AG20443 (cell line): Measurements from ENCODE around the gene SUSD3.
"Not testable (repeated sequence)": the region's sequence is repeated elsewhere in the genome, so short reads cannot be mapped to it uniquely, and the experiment has no call there.

ENCODE experiments used
- DNase-seq: peaks from one replicate; pipeline ENCODE4 v3.0.0; 2012; ENCODE audit warnings: low spot score, mixed read lengths

The SUSD3 gene

GRCh38 chr9:93111001-93111370, 52.5 kb downstream of the SUSD3 start:
- DNase-seq: no peak

GRCh38 chr9:93111371-93112115, 53.0 kb downstream of the SUSD3 start:
- no peak for DNase-seq

GRCh38 chr9:93112116-93112863, 53.8 kb downstream of the SUSD3 start:
- DNase-seq: no peak

- no peak for DNase-seq
These were observed 54.4 kb downstream of the SUSD3 start for GRCh38 chr9:93112864-93113389.

GRCh38 chr9:93114169-93114983, 55.9 kb downstream of the SUSD3 start:
- DNase-seq: no peak

GRCh38 chr9:93114984-93115335, 56.5 kb downstream of the SUSD3 start:
- no peak for DNase-seq

GRCh38 chr9:93115486-93116071, 57.1 kb downstream of the SUSD3 start:
- no peak for DNase-seq

GRCh38 chr9:93116072-93116961, 57.8 kb downstream of the SUSD3 start:
- peak; percentile 77 for DNase-seq

- DNase-seq: not testable (repeated sequence)
These were observed 59.0 kb downstream of the SUSD3 start for GRCh38 chr9:93117521-93117920.

GRCh38 chr9:93117924-93118862, 59.7 kb downstream of the SUSD3 start:
- no peak for DNase-seq

- no peak for DNase-seq
These were observed 60.6 kb downstream of the SUSD3 start for GRCh38 chr9:93118863-93119702.

- DNase-seq: no peak
These were observed 61.1 kb downstream of the SUSD3 start for GRCh38 chr9:93119703-93119952.

GRCh38 chr9:93119953-93120845, 61.7 kb downstream of the SUSD3 start:
- peak; percentile 93 for DNase-seq

- DNase-seq: no peak
These were observed 62.4 kb downstream of the SUSD3 start for GRCh38 chr9:93120846-93121315.

GRCh38 chr9:93121316-93122241, 63.1 kb downstream of the SUSD3 start:
- DNase-seq: no peak

GRCh38 chr9:93122721-93123221, 64.3 kb downstream of the SUSD3 start:
- DNase-seq: no peak
